HEK293 (cell line): ENCODE measurements around the gene EVA1B.
A peak's percentile ranks its signal among the peaks of the same experiment; 100 is the strongest.

ENCODE experiments used
- CTCF ChIA-PET: fragments of 350-600 bp; formaldehyde crosslinking; extraction: SDS; loops from one replicate; lab custom pipeline; 2021; ENCODE audit warnings: antibody characterized with exemption; lab: Yijun Ruan, JAX
- POLR2A ChIA-PET: fragments of 300-600 bp; formaldehyde crosslinking; extraction: SDS; loops from one replicate; lab custom pipeline; 2020; ENCODE audit warnings: antibody characterized with exemption, inconsistent platforms; lab: Yijun Ruan, JAX
- H3K27ac ChIP-seq: fragments of 200-500 bp; sonication (Bioruptor generic); 2 replicates; pipeline ENCODE4 v1.5.1; 2014; ENCODE audit warnings: low read depth, low read length, control low read depth, inconsistent platforms; ENCODE audit errors: extremely low read depth
- H3K36me3 ChIP-seq, 2 experiments: fragments of 200-500 bp in 1 of 2; sonication (Bioruptor generic) in 1 of 2; 1 replicate in 1 of 2; 2 replicates in 1 of 2; pipeline ENCODE4 v1.5.1; 2014 to 2017; ENCODE audit warnings: inconsistent platforms in 2 of 2, low read length in 2 of 2; ENCODE audit not compliant: control insufficient read depth in 2 of 2, insufficient read depth in 1 of 2
- H3K4me1 ChIP-seq: fragments of 200-500 bp; sonication (Bioruptor generic); 2 replicates; pipeline ENCODE4 v1.5.1; 2014; ENCODE audit warnings: mild to moderate bottlenecking, low read length, inconsistent platforms; ENCODE audit not compliant: control insufficient read depth, insufficient read depth
- H3K4me3 ChIP-seq: 2 replicates; pipeline ENCODE4 v1.5.1; 2011; ENCODE audit warnings: low read depth, mild to moderate bottlenecking, control low read depth, low read length, moderate library complexity
- H3K9me3 ChIP-seq: fragments of 200-500 bp; sonication (Bioruptor generic); 2 replicates; pipeline ENCODE4 v1.5.1; 2014; ENCODE audit warnings: low read depth, low read length, inconsistent platforms; ENCODE audit not compliant: control insufficient read depth, insufficient read depth
- EGR2 ChIP-seq: fragments of 450-650 bp; formaldehyde crosslinking; IDR thresholded peaks from 2 replicates; pipeline ENCODE4 v1.5.1; 2016; ENCODE audit warnings: low read depth, missing biosample characterization, missing genetic modification characterization
- KLF16 ChIP-seq: fragments of 450-650 bp; formaldehyde crosslinking; IDR thresholded peaks from 2 replicates; pipeline ENCODE4 v1.5.1; 2017; ENCODE audit warnings: missing biosample characterization, missing genetic modification characterization
- MEIS1 ChIP-seq: sonication (generic); formaldehyde crosslinking; IDR thresholded peaks from 2 replicates; pipeline ENCODE4 v1.8.1; 2022; ENCODE audit warnings: missing genetic modification reagents, mild to moderate bottlenecking, borderline replicate concordance
- OSR2 ChIP-seq: fragments of 450-650 bp; formaldehyde crosslinking; IDR thresholded peaks from 2 replicates; pipeline ENCODE4 v1.5.1; 2016; ENCODE audit warnings: missing biosample characterization, missing genetic modification characterization
- PRDM1 ChIP-seq: fragments of 450-650 bp; formaldehyde crosslinking; IDR thresholded peaks from 2 replicates; pipeline ENCODE4; 2016; ENCODE audit warnings: missing biosample characterization, missing genetic modification characterization
- ZEB2 ChIP-seq: fragments of 450-650 bp; formaldehyde crosslinking; IDR thresholded peaks from 2 replicates; pipeline ENCODE4 v1.5.1; 2016; ENCODE audit warnings: missing biosample characterization, missing genetic modification characterization
- ZNF121 ChIP-seq: fragments of 450-650 bp; formaldehyde crosslinking; IDR thresholded peaks from 2 replicates; pipeline ENCODE4 v1.5.1; 2016; ENCODE audit warnings: missing biosample characterization, missing genetic modification characterization
- ZNF140 ChIP-seq: fragments of 450-650 bp; formaldehyde crosslinking; IDR thresholded peaks from 2 replicates; pipeline ENCODE4 v1.5.1; 2016; ENCODE audit warnings: missing biosample characterization, missing genetic modification characterization
- ZNF19 ChIP-seq: fragments of 450-650 bp; formaldehyde crosslinking; IDR thresholded peaks from 2 replicates; pipeline ENCODE4; 2016; ENCODE audit warnings: missing biosample characterization, missing genetic modification characterization, low read depth
- ZNF223 ChIP-seq: fragments of 450-650 bp; formaldehyde crosslinking; IDR thresholded peaks from 2 replicates; pipeline ENCODE4 v1.5.1; 2016; ENCODE audit warnings: missing biosample characterization, missing genetic modification characterization
- ZNF366 ChIP-seq: fragments of 450-650 bp; formaldehyde crosslinking; conservative IDR thresholded peaks from 2 replicates; pipeline ENCODE4 v1.5.1; 2016; ENCODE audit warnings: missing biosample characterization, missing genetic modification characterization
- ZNF394 ChIP-seq: fragments of 450-650 bp; formaldehyde crosslinking; IDR thresholded peaks from 2 replicates; pipeline ENCODE4 v1.5.1; 2016; ENCODE audit warnings: missing biosample characterization, missing genetic modification characterization, mild to moderate bottlenecking, moderate library complexity, borderline replicate concordance
- ZNF621 ChIP-seq: fragments of 450-650 bp; formaldehyde crosslinking; IDR thresholded peaks from 2 replicates; pipeline ENCODE4 v1.5.1; 2017; ENCODE audit warnings: missing biosample characterization, missing genetic modification characterization
- ZNF629 ChIP-seq: fragments of 450-650 bp; formaldehyde crosslinking; IDR thresholded peaks from 2 replicates; pipeline ENCODE4 v1.5.1; 2017; ENCODE audit warnings: missing biosample characterization, missing genetic modification characterization
- ZNF660 ChIP-seq: fragments of 450-650 bp; IDR thresholded peaks from 2 replicates; pipeline ENCODE4 v1.5.1; 2018; ENCODE audit warnings: missing biosample characterization, mild to moderate bottlenecking, missing genetic modification characterization
- ZNF664 ChIP-seq: fragments of 450-650 bp; formaldehyde crosslinking; IDR thresholded peaks from 2 replicates; pipeline ENCODE4 v1.5.1; 2016; ENCODE audit warnings: missing biosample characterization, missing genetic modification characterization
- ZNF830 ChIP-seq: fragments of 450-650 bp; IDR thresholded peaks from 2 replicates; pipeline ENCODE4 v1.5.0; 2018; ENCODE audit warnings: missing biosample characterization, missing genetic modification characterization, low read depth, mild to moderate bottlenecking, moderate library complexity
- TF ChIP-seq, protein P1 (sequence below): fragments of 450-650 bp; formaldehyde crosslinking; IDR thresholded peaks from 2 replicates; pipeline ENCODE4 v1.5.0; 2017; ENCODE audit warnings: missing biosample characterization, missing genetic modification characterization, borderline replicate concordance
- TF ChIP-seq, protein P2 (sequence below): fragments of 450-650 bp; IDR thresholded peaks from 2 replicates; pipeline ENCODE4 v1.5.1; 2018; ENCODE audit warnings: missing biosample characterization, missing genetic modification characterization
- TF ChIP-seq, protein P3 (sequence below): fragments of 450-650 bp; formaldehyde crosslinking; IDR thresholded peaks from 2 replicates; pipeline ENCODE4 v1.5.1; 2016; ENCODE audit warnings: missing biosample characterization, missing genetic modification characterization
- TF ChIP-seq, protein P4 (sequence below): fragments of 450-650 bp; formaldehyde crosslinking; conservative IDR thresholded peaks from 2 replicates; pipeline ENCODE4 v1.5.1; 2016; ENCODE audit warnings: low read depth, missing biosample characterization, missing genetic modification characterization

The EVA1B gene

DNA sequence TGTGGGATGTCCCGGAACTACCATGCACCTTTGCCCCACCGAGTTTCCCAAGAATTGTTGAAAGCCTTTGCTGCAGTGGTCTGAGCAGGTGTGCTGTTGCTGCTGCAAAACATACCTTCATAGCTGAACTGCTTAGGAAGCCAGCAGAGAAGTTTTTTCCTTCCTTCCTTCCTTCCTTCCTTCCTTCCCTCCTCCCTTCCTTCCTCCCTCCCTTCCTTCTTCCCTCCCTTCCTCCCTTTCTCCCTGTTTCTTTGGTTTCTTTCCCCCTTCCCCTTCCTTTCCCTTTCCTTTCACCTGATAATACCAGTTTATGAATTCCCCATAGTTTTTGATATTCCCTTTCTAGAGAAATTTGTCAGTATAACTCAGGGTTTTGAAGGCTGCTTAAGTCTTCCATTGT lies 28.1 kb downstream of the EVA1B start:
- TF ChIP-seq PRDM1 (tag by site-specific recombination): peak; percentile 98
- no peak for TF ChIP-seq ZEB2 (tag by site-specific recombination)
- TF ChIP-seq ZNF366 (tag by site-specific recombination): peak; percentile 90
- TF ChIP-seq ZNF629 (tag by site-specific recombination): no peak
- TF ChIP-seq, all 188 proteins: peak for 2
- Histone ChIP-seq H3K9me3 (no peaks in the 10 kb centered on the region), H3K4me1 (no peaks in the 10 kb centered on the region), H3K36me3 (peaks cover 68 to 94% of the 10 kb centered on the region in 2 experiments), H3K4me3 (no peak overlapping the region), H3K27ac (no peak overlapping the region)
- ChIA-PET CTCF (interaction anchor here (0.6 to 1.3 kb wide), 3 partner anchors 10 to 195 kb away, joined by 3 to 6 read pairs (median 4); no protein-coding TSS in a partner anchor), POLR2A (interaction anchor here (0.7 to 1.3 kb wide), 2 partner anchors 11 to 123 kb away, joined by 3 to 4 read pairs; no protein-coding TSS in a partner anchor)

DNA sequence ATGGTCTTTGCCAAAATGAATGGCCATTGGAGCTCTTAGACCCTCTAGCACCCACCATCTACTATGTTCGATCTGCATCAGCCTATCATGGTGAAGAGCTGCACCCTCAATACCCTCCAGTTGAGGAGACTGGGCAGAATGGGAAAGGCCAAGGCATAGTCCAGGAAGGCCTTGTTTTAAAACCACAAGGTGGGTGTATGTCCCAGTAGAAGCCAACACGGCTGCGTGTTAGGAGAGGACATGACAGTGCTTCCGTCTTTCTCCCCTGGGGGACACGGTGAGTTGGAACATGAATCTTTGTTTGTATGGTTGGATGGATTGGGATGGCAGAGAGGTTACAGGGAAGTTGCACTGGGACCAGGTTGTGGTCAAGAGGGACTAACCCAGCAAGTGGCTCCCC lies 35.9 kb downstream of the EVA1B start:
- Histone ChIP-seq H3K27ac (no peak overlapping the region), H3K9me3 (no peaks in the 10 kb centered on the region), H3K4me1 (no peaks in the 10 kb centered on the region), H3K4me3 (no peak overlapping the region), H3K36me3 (peaks cover 49 to 97% of the 10 kb centered on the region in 2 experiments)
- CTCF ChIA-PET: interaction anchor here (0.5 to 5.6 kb wide), 8 partner anchors 10 to 154 kb away, joined by 3 to 74 read pairs (median 6); partner anchors contain the start of gene TRAPPC3
- POLR2A ChIA-PET: no interaction called here
- no peak for TF ChIP-seq KLF16 (tag by site-specific recombination)
- TF ChIP-seq ZNF19 (tag by site-specific recombination): no peak
- TF ChIP-seq, protein P1, sequence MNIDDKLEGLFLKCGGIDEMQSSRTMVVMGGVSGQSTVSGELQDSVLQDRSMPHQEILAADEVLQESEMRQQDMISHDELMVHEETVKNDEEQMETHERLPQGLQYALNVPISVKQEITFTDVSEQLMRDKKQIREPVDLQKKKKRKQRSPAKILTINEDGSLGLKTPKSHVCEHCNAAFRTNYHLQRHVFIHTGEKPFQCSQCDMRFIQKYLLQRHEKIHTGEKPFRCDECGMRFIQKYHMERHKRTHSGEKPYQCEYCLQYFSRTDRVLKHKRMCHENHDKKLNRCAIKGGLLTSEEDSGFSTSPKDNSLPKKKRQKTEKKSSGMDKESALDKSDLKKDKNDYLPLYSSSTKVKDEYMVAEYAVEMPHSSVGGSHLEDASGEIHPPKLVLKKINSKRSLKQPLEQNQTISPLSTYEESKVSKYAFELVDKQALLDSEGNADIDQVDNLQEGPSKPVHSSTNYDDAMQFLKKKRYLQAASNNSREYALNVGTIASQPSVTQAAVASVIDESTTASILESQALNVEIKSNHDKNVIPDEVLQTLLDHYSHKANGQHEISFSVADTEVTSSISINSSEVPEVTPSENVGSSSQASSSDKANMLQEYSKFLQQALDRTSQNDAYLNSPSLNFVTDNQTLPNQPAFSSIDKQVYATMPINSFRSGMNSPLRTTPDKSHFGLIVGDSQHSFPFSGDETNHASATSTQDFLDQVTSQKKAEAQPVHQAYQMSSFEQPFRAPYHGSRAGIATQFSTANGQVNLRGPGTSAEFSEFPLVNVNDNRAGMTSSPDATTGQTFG (tag by site-specific recombination): no peak
- TF ChIP-seq ZNF223 (tag by site-specific recombination): no peak
- no peak for TF ChIP-seq ZNF621
- TF ChIP-seq ZNF830: no peak
- no peak for TF ChIP-seq ZNF140 (tag by site-specific recombination)
- no peak for TF ChIP-seq ZNF660 (tag by site-specific recombination)
- TF ChIP-seq, protein P2, sequence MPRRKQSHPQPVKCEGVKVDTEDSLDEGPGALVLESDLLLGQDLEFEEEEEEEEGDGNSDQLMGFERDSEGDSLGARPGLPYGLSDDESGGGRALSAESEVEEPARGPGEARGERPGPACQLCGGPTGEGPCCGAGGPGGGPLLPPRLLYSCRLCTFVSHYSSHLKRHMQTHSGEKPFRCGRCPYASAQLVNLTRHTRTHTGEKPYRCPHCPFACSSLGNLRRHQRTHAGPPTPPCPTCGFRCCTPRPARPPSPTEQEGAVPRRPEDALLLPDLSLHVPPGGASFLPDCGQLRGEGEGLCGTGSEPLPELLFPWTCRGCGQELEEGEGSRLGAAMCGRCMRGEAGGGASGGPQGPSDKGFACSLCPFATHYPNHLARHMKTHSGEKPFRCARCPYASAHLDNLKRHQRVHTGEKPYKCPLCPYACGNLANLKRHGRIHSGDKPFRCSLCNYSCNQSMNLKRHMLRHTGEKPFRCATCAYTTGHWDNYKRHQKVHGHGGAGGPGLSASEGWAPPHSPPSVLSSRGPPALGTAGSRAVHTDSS (tag by site-specific recombination): no peak
- TF ChIP-seq, protein P3, sequence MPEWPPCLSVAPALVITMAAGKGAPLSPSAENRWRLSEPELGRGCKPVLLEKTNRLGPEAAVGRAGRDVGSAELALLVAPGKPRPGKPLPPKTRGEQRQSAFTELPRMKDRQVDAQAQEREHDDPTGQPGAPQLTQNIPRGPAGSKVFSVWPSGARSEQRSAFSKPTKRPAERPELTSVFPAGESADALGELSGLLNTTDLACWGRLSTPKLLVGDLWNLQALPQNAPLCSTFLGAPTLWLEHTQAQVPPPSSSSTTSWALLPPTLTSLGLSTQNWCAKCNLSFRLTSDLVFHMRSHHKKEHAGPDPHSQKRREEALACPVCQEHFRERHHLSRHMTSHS: no peak
- TF ChIP-seq ZNF664 (tag by site-specific recombination): no peak
- no peak for TF ChIP-seq OSR2
- no peak for TF ChIP-seq EGR2
- no peak for TF ChIP-seq ZNF394
- TF ChIP-seq, protein P4, sequence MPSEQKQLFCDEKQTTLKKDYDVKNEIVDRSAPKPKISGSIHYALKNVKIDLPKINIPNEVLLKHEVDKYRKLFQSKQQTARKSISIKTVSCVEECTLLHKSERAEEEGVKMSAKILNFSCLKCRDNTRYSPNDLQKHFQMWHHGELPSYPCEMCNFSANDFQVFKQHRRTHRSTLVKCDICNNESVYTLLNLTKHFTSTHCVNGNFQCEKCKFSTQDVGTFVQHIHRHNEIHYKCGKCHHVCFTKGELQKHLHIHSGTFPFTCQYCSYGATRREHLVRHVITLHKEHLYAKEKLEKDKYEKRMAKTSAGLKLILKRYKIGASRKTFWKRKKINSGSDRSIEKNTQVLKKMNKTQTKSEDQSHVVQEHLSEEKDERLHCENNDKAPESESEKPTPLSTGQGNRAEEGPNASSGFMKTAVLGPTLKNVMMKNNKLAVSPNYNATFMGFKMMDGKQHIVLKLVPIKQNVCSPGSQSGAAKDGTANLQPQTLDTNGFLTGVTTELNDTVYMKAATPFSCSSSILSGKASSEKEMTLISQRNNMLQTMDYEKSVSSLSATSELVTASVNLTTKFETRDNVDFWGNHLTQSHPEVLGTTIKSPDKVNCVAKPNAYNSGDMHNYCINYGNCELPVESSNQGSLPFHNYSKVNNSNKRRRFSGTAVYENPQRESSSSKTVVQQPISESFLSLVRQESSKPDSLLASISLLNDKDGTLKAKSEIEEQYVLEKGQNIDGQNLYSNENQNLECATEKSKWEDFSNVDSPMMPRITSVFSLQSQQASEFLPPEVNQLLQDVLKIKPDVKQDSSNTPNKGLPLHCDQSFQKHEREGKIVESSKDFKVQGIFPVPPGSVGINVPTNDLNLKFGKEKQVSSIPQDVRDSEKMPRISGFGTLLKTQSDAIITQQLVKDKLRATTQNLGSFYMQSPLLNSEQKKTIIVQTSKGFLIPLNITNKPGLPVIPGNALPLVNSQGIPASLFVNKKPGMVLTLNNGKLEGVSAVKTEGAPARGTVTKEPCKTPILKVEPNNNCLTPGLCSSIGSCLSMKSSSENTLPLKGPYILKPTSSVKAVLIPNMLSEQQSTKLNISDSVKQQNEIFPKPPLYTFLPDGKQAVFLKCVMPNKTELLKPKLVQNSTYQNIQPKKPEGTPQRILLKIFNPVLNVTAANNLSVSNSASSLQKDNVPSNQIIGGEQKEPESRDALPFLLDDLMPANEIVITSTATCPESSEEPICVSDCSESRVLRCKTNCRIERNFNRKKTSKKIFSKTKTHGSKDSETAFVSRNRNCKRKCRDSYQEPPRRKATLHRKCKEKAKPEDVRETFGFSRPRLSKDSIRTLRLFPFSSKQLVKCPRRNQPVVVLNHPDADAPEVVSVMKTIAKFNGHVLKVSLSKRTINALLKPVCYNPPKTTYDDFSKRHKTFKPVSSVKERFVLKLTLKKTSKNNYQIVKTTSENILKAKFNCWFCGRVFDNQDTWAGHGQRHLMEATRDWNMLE: no peak
- no peak for TF ChIP-seq MEIS1 (CRISPR knock-in tag)
- TF ChIP-seq ZNF121: no peak
